ENCODE results near the gene SDCBP2.
"Not testable (repeated sequence)": the region's sequence is repeated elsewhere in the genome, so short reads cannot be mapped to it uniquely, and the experiment has no call there.

The SDCBP2 gene

DNA sequence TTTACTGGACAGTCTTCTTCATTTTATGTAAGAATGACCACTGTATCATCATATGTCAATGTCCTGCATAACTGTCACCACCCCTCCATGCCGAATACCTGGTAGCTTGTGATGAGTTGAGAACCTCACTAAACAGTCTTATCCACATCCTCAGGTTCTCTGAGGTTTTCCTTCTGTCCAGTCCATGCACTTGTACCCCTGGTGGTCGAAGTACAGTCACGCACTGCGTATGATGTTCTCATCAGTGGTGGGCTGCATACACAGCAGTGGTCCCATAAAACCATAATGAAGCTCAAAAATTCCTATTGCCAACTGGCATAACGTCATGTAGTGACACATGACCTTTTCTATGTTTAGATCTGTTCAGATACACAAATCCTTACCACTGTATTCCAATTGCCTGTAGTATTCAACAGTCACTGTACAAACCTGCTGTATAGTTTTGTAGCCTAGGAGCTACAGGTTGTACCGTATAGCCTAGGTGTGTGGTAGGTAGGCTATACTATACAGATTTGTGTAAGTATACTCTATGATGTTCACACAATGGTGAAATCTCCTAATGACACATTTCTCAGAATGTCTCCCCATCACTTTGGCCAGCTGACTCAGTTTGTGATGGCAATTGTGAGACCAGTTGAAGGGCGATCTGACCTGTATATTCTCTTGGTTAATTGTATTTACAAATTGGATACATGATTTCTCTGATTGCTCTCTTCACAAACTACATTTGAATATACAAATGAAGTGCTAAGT, 31.3 kb upstream of the SDCBP2 start:
- DNase-seq (ENCODE audit: low read depth in 2 of 2) = no peak

DNA sequence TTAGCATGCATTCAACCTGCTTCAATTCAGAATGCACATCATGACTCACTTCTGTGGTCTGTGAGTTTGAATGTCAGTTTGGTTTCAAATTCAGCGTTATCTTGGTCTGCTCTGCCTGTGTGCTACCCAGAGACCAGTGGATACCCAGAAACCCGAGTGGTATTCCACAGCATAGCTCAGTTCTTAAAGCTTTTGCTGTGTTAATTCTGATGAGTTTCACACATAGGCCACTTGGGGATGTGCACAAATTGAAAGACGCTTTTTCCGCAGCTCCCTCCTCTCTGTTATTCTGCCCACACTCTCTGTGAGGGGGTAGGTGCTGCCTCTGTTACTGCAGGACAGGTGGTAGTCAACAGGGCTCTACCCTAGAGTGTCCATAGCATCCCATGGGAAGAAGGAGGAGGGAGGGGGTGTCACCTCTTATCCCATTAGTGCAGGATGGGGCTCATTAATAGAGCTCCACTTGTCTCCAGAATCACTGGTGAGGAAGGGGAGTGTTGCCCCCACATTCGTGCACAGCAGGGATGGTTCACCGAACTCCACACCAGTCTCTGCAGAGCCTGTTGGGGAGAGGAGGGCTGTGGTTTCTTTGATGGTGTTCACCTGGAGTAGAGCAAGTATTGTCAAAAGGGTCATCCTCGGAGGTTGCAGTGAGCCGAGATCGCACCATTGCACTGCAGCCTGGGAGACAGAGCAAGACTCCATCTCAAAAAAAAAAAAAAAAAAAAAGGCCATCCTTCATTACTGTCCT, 29.2 kb upstream of the SDCBP2 start:
- DNase-seq (ENCODE audit: low read depth in 2 of 2) = no peak

DNA sequence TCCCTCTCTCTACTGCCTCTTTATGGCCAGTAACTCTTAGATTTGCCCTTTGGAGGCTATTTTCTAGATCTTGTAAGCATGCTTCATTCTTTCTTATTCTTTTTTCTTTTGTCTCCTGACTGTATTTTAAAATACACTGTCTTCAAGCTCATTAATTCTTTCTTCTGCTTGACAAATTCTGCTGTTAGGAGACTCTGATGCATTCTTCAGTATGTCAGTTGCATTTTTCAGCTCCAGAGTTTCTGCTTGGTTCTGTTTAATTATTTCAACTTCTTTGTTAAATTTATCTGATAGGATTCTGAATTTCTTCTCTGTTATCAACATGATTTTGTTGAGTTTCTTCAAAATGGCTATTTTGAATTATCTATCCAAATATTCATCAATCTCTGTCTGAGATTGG, 25.0 kb upstream of the SDCBP2 start:
- DNase-seq (ENCODE audit: low read depth in 2 of 2) = no peak

DNA sequence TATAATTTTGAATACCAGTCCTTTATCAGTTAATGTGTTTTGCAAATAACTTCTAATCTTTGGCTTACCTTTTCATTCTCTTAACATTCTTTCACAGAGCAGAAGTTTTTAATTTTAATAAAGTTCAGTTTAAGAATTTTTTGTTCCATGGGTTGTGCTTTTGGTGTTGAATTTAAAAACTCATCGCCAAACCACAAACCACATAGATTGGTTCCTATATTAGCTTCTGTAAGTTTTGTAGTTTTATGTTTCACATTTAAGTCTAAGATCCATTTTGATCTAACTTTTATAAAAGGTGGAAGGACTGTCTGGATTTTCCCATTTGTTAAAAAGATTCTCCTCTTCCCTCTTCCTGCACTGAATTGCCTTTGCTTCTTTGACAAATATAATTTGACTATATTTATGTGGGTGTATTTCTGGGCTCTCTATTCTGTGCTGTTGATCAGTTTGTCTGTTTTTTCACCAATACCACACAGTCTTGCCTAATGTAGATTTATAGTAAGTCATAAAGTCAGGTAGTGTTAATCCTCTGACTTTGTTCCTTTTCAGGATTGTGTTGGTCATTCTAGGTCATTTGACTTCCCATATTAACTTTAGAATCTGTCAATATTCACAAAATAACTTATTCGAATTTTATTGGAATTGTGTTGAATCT, 17.5 kb upstream of the SDCBP2 start:
- DNase-seq (ENCODE audit: low read depth in 2 of 2) = no peak

DNA sequence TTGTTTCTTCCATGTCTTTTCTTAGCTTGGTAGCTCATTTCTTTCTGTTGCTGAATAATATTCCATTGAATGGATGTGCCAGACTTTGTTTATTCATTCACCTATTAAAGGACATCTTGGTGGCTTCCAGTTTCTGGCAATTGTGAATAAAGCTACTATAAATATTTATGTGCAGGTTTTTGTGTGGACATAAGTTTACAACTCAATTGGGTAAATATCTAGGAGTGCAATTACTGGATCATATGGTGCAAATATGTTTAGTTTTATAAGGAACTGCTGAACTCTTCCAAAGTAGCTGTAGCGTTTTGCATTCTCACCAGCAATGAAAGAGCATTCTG, 16.8 kb upstream of the SDCBP2 start:
- no peak for DNase-seq (ENCODE audit: low read depth in 2 of 2)

DNA sequence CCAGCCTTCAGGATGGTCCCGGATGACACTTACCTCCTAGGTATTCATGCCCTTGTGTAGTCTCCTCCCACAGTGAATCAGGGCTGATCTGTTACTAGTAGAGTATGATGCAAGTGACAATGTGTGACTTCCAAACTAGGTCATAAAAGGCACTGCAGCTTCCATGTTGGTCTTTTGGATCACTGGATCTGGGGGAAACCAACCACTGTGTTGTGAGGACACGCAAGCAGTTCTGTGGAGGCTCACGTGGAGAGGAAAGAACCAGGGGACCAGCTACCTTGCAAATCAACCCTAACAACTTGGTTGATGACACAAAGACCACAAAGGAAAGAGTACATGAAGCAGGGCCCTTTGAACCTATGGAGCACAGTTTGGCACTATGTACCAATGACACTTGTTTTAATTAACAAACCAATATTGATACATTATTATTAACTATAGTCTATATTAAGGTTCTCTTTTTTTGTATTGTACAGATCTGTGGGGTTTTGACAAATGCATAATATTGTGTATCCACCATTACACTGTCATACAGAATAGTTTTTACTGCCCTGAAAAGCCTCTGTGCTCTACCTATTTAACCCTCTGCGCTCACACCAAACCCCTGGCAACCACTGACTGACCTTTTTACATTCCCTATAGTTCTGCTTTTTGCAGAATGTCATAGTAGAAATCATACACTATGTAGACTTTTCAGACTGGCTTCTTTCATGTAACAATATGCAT, 16.3 kb upstream of the SDCBP2 start:
- DNase-seq (ENCODE audit: low read depth in 2 of 2) = no peak

DNA sequence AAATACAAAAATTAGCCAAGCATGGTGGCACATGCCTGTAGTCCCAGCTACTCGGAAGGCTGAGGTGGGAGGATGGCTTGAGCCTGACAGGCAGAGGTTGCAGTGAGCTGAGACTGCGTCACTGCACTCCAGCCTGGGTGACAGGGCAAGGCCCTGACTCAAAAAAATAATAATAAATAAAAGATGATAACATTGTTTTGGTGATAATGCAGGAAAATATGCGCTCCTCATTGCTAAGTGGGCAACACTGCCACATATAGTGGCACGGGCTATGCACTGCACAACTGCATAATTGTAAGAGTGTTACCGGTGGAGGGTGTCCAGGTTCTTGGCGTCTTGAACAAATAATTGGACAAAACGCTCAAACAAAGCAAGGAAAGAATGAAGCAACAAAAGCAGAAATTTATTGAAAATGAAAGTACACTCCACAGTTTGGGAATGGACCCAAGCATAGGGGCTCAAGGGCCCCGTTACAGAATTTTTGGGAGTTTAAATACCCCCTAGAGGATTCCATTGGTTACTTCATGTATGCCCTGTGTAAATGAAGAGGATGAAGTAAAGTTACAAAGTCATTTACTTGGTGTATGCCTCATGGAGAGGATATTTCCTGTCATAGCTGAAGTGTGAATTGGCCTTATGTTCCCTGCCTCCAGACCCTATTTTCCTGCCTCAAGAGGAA, 14.6 kb upstream of the SDCBP2 start:
- DNase-seq (ENCODE audit: low read depth in 2 of 2) = not testable (repeated sequence)

DNA sequence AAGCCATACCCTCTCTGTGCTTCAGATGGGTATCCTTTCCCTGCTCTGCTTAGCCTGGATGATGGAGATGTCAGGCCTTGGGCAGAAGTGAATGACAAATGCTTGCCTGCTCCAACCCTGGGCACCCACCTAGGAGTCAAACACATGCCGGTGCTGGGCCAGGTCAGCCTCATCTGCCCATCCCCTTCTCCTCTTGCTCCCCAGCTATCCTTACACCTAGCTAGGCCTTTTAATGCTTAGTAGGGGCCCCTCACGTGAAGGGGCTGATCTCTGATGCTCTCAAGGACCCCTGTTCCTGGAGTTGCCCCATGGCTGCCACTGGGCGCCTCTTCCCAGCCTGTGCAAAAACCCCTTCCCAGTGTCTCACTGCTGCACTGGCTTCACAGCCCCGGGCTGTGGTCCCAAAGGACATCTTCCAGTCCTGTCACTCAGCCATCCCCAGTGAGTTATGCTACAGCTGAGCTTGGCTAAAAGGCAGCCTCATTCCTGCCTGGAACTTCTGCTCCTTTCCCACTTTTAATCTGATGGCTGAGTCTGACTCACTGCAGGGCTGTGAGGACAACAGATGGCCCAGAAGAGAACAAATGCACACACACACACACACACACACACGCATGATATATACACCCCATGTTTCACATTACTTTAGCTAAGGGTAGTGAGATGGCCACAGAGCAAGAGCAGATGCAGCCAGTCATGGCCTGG, 12.8 kb upstream of the SDCBP2 start:
- DNase-seq (ENCODE audit: low read depth in 2 of 2) = no peak

DNA sequence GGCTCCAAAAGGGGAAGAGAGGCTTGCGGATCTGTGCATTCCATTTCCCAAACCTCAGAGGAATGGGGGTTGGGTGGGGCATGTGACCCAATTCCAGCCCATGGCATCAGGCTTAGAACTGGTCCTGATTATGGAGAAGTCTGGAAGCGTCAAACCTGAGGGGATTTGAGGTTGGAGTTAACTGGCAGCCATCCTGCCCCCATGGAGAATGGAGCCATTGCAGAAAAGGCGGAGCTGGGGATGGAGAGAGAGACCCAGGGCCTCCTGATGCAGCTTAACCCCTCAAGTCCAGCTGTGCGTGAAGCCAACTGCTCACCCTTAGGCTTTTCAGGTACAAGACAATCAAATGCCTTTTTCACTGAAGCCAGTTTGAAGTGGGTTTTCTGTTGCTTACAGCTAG, 9.9 kb upstream of the SDCBP2 start:
- no peak for DNase-seq (ENCODE audit: low read depth in 2 of 2)

DNA sequence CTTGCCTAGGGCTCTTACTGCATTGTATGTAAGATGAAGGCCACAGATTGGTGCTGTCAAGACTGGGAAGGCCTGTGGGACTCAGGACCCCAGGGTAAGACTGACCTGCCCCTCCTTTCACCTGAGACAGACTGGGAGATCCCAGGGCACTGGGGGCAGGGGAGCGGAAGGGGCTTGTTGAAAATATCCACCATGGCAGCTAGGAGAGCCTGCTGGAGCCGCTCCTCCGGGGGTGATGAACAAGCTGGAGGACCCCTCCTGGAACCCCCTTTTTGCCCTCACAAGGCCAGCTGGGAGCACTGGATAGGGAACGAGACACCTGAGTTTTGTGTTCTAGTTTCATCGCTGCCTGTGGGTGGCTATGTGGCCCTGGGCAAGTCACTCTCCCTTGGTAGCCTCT, 9.2 kb upstream of the SDCBP2 start:
- no peak for DNase-seq (ENCODE audit: low read depth in 2 of 2)

DNA sequence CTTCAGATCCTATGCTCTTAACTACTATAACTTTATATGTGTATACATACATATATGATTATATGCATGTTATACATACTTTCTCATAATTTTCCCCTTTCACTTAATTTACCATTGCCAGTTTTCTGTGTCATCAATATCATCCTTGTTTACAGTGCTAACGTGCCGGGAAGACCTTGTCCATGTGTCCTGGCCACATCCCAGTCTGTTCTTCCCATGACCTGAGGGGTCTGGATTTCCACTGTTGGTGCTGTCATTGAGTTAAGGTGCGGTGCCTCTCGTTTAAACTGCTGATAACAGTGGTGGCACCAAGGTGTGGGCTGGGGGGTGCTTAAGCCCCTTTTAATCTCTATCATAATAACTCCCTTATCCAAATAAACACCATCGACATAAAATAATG, 8.5 kb upstream of the SDCBP2 start:
- no peak for DNase-seq (ENCODE audit: low read depth in 2 of 2)

DNA sequence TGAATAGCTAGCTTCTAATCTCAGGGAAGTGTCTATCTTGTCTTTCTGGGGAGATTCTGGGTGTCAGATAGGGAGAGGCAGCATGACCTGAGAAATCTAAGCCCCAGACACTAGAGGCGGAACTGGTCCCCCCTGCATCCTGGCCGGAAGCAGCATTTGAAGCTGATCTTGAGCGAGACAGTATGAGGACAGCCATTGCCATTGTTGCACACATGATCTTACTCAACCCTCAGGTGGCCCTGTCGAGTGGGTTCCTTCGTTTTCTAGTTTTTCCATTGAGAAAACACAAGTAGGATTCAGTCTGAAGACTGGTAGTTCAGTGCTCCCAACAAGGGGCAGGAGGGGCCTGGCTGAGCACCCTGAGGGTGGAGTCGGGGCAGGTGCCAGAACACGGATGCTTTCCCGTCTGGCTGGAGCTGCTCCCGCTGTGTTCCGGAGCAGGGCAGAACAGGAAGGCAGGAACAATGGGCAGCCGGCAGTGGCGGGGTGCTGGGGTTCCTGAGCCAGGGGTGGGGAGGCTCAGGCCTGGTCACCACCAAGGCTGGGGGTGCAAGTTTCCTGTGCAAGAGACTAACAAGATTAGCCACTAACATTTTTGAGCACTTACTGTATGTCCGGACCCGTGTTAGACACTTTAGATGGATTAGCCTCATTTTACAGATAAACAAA, 7.9 kb upstream of the SDCBP2 start:
- DNase-seq (ENCODE audit: low read depth in 2 of 2) = no peak

DNA sequence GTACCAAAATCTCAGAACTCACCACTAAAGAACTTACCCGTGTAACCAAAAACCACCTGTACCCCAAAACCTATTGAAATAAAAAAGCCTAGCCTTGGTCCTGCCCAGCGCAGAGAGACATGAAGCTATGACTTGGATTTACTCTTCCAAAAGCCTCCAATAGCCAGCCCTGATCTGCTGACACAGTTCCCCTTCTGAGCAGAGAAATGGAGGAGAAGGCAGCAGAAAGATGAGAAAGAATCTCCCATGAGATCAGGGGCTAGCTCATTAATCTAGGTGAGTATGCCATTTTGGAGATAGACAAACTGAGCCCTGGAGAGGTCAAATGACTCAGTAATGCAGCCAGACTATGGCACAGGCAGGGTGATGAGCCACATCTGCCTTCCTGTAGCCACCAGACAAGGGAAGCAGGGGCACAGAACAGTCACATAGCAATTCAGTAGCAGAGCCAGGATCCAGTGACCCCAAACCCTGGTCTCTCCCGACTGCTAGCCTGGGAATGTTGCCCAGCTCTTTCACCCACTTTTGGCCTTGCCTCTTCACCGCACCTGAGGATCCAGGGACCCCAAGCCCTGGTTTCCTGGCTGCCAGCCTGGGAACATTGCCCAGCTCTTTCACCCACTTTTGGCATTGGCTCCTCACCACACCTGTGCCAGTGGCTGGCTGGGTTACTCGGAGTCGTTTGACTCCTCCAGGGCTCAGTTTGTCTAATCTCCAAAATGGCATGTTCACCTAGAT, 7.2 kb upstream of the SDCBP2 start:
- DNase-seq (ENCODE audit: low read depth in 2 of 2) = no peak

DNA sequence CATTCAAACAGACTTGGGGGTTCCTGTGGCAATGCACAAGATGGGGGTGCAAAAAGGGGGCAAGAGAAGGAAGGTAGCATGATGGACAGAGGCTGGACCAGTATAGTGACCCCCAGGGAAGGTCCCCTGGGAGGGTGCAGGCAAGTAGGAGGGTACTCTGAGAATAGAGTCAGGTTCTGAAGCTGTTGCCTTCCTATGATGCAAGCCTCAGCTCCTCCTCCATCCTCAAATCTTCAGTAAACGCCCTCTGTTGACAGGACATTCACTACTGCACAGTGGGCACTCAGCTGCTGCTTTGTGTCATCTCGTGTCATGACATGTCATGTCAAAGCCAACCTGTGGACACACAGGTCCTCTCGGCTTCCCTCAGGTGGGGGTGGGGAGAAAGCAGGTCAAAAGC, 5.8 kb upstream of the SDCBP2 start:
- no peak for DNase-seq (ENCODE audit: low read depth in 2 of 2)

DNA sequence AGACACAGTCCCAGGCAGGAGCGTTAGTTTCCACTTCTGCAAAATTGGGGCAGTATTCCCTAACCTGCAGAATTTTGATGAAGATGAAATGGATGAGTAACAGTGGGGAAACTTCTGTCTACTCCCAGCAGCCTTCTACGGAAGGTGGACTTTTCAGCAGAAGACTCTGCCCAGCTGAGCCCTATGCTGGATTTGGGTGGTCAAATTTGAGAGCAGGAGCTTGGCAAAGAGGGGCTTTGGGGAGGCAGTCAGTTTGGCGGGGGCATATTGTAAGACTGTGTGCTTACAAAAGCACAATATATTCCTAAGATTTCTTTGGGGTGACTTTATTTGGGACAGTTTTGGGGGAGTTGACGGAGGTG, 5.4 kb upstream of the SDCBP2 start:
- no peak for DNase-seq (ENCODE audit: low read depth in 2 of 2)

DNA sequence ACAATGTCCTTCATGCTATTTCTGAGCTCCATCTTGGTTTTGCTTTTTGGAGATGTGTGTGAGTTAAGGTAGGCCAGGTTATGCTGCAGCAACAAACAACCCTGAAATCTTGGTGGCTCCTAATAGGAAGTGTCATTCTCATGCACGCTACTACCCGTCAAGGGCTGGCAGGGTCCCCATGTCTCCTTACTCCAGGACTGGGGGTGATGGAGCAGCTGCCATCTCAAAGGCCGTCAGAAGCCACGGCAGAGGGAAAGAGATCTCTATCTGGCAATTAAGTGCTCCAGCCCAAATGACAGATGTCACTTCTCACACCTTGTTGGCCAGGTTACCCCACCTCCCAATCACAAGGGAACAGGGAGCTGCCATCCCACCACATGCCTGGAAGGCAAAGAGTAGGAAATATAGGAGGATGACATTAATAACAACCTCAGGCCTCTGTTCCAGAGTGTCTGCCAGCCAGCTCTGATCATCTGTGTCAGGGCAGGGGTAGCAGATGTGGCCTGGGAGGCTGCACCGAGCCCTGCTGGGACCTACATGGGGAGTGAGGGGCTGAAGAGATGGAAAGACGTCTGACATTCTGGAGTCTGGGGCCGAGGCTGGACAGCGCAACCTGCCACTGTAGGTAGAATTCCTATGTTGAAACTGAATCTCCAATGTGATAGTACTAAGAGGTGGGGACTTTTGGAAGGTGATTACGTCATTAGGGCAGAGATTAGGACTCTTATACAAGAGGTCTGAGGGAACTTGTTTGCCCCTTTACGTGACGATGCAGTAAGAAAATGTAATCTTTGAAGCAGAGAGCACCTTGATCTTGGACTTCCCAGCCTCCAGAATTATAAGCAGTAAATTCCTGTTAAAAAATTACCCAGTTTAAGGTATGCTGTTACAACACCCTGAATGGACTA, 4.8 kb upstream of the SDCBP2 start:
- no peak for DNase-seq (ENCODE audit: low read depth in 2 of 2)

DNA sequence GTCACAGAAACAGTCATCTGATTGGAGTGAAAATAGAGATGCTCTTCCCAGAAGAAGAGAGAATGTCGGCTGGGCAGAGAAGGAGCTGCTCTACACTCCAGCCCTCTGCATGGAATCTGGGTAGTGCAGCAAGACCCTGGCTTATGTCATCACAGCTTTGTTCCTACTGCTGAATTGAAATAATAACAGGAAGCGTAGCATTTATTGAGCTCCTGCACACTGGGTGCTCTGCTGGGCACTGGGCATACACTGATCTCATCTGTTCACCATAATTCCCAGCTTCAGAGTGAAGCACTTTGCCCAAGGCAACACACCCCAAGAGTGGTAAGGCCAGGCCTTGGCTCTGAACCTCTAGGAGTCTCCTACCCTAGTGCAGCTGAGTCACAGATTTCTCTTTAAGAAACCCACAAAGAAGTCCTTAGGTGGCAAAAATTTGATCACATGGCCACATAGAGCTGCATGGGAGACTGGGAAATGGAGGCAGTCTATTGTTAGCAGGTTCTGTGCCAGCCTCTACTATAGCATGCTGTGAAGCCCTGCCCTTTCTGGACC, 3.9 kb upstream of the SDCBP2 start:
- no peak for DNase-seq (ENCODE audit: low read depth in 2 of 2)

DNA sequence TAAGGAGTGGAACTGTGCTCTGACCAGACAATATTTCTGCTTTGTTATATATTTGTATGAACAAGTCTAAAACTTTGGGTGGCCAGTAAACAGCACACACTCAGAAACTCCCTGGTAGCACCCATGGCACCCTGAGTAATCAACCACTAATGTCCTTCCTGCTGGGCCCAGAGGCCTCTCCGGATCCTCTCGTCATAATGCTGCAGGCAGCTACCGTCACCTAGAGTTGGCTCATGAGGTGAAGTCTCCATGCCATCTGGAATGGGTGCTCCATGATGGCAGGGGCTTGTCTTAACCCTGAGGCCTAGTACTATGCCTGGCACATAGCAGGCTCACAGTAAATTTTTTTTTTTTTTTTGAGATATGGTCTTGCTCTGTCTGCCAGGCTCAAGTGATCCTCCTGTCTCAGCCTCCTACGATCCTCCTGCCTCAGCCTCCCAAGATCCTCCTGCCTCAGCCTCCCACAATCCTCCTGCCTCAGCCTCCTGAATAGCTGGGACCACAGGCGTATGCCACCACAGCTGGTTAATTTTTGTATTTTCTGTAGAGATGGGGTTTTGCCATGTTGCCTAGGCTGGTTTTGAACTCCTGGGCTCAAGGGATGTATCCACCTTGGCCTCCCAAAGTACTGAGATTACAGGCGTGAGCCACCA, 3.0 kb upstream of the SDCBP2 start:
- DNase-seq (ENCODE audit: low read depth in 2 of 2) = no peak

Measured in stimulated activated CD8-positive, alpha-beta memory T cell treated with anti-CD3 and anti-CD28 coated beads, Interleukin-2, amount 100 ng/mL, for 48 hours (primary cell).